ENCODE data around the gene OSBPL6. TPM values are rescaled to one million over a fixed set of nuclear protein-coding genes. Genes with fewer than 3 reads are reported as not detected.

Gene OSBPL6
- total RNA-seq, 1 experiment from 2014 or later: 4.6 TPM

- no peaks in the 10 kb centered on the region for H4K20me1 ChIP-seq (ENCODE audit: control insufficient read depth, insufficient read depth, insufficient read length)
- DNase-seq: no peak
- Mint-ChIP-seq H3K9me3 (no peaks in the 10 kb centered on the region), H3K4me1 (peaks cover 4 to 9% of the 10 kb centered on the region in 2 experiments), H3K4me3 (no peak overlapping the region), H3K27ac (no peak overlapping the region; a peak in 1 of 7 replicates), H3K36me3 (ENCODE audit: insufficient read depth in 1 of 3, low read depth in 3 of 3) (no peaks in the 10 kb centered on the region), H3K27me3 (ENCODE audit: low read depth) (peaks cover 42% of the 10 kb centered on the region)
- no CpG with 5 or more reads among the region's 2 CpGs for WGBS (ENCODE audit: extremely low coverage, insufficient read length, low lambda C conversion rate)
- H4K5ac ChIP-seq (ENCODE audit: insufficient read length, low read depth, low read length): no peak overlapping the region
- H3K27me3 ChIP-seq (ENCODE audit: insufficient read depth, low read length): no peaks in the 10 kb centered on the region
- H3K18ac ChIP-seq (ENCODE audit: insufficient read length, low read depth, low read length): no peak overlapping the region
- H2BK5ac ChIP-seq (ENCODE audit: insufficient read length, low read length): no peak overlapping the region
- H2BK15ac ChIP-seq (ENCODE audit: low read depth, low read length): no peak overlapping the region
- no peak overlapping the region for H3K14ac ChIP-seq (ENCODE audit: insufficient read depth, low read length)
- H3K79me1 ChIP-seq (ENCODE audit: insufficient read depth, low read depth, low read length, poor library complexity, severe bottlenecking): no peaks in the 10 kb centered on the region
- H3K9ac ChIP-seq (ENCODE audit: extremely low read depth, insufficient read length, low read length): no peak overlapping the region
- no peak overlapping the region for H3K27ac ChIP-seq (ENCODE audit: insufficient read length, low read depth, low read length)
- no peak overlapping the region for H2BK120ac ChIP-seq (ENCODE audit: low read depth, low read length, poor library complexity, severe bottlenecking)
- TF ChIP-seq, protein P1, sequence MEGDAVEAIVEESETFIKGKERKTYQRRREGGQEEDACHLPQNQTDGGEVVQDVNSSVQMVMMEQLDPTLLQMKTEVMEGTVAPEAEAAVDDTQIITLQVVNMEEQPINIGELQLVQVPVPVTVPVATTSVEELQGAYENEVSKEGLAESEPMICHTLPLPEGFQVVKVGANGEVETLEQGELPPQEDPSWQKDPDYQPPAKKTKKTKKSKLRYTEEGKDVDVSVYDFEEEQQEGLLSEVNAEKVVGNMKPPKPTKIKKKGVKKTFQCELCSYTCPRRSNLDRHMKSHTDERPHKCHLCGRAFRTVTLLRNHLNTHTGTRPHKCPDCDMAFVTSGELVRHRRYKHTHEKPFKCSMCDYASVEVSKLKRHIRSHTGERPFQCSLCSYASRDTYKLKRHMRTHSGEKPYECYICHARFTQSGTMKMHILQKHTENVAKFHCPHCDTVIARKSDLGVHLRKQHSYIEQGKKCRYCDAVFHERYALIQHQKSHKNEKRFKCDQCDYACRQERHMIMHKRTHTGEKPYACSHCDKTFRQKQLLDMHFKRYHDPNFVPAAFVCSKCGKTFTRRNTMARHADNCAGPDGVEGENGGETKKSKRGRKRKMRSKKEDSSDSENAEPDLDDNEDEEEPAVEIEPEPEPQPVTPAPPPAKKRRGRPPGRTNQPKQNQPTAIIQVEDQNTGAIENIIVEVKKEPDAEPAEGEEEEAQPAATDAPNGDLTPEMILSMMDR (conservative IDR thresholded peaks at IDR 0.05): no peak
- H4K91ac ChIP-seq (ENCODE audit: insufficient read length, low read depth, low read length): no peak overlapping the region
- H2AK5ac ChIP-seq (ENCODE audit: insufficient read length, low read length): no peak overlapping the region
- H3K23me2 ChIP-seq (ENCODE audit: insufficient read length, low read depth, low read length, poor library complexity, severe bottlenecking): no peaks in the 10 kb centered on the region
- no peaks in the 10 kb centered on the region for H3K79me2 ChIP-seq (ENCODE audit: insufficient read depth, low read length)
- no peak overlapping the region for H2BK20ac ChIP-seq (ENCODE audit: low read depth, low read length, poor library complexity, severe bottlenecking)
- H3K4ac ChIP-seq (ENCODE audit: low read depth, low read length): no peak overlapping the region
- H3K23ac ChIP-seq (ENCODE audit: insufficient read length, low read depth, low read length): no peak overlapping the region
- H3K9me3 ChIP-seq (ENCODE audit: control insufficient read depth, low read depth, low read length): no peaks in the 10 kb centered on the region
- H4K8ac ChIP-seq (replicated peaks; ENCODE audit: insufficient read length, low read depth, low read length): no peak overlapping the region
- no peak overlapping the region for H2BK12ac ChIP-seq (ENCODE audit: insufficient read length, low read depth, low read length)
- H3K4me1 ChIP-seq (ENCODE audit: insufficient read depth, low read length): no peaks in the 10 kb centered on the region
- H3K56ac ChIP-seq (ENCODE audit: insufficient read length, low read depth, low read length): no peak overlapping the region
- H3T11ph ChIP-seq (ENCODE audit: low read length): no peak overlapping the region
- no peak overlapping the region for H2AFZ ChIP-seq (ENCODE audit: low read length)
- H3K4me2 ChIP-seq (ENCODE audit: insufficient read depth, insufficient read length, low read length): no peak overlapping the region
These were observed 10.7 kb downstream of the OSBPL6 start for GRCh38 chr2:178204977-178205376.

Data from H9 (cell line).